IMR-90 (cell line): Measurements from ENCODE around the gene MARCHF9. TPM values are rescaled to one million over a fixed set of nuclear protein-coding genes. Genes with fewer than 3 reads are reported as not detected.

Experiments used
- ATAC-seq: fragments of 200-7000 bp; cut with Tn5 transposase; 2 replicates; pipeline ENCODE4 v1.9.1; 2020; ENCODE audit warnings: low read depth, mild to moderate bottlenecking, moderate library complexity
- BruUV-seq: library from RNA; stranded (reverse); fragments of 400-500 nt; replicated peaks from 2 replicates; lab custom pipeline; 2021; lab: Mats Ljungman, UMichigan
- CTCF ChIA-PET: fragments of 300-600 bp; formaldehyde crosslinking; extraction: SDS; loops from one replicate; lab custom pipeline; 2021; ENCODE audit warnings: antibody characterized with exemption; lab: Yijun Ruan, JAX
- POLR2A ChIA-PET: fragments of 300-600 bp; sonication (Branson Sonifier 250); formaldehyde crosslinking; loops from one replicate; lab custom pipeline; 2022; ENCODE audit warnings: antibody characterized with exemption; ENCODE audit not compliant: unreplicated experiment; lab: Charles Lee
- DNase-seq: peaks from one replicate; pipeline ENCODE4 v3.0.0; 2013
- H2AFZ ChIP-seq: replicated peaks from 2 replicates; pipeline ENCODE3; 2013; ENCODE audit warnings: low read length, mild to moderate bottlenecking; ENCODE audit not compliant: poor library complexity
- H2AK5ac ChIP-seq: 2 replicates; pipeline ENCODE4 v1.6.1; 2013; ENCODE audit warnings: low read depth, low read length, inconsistent platforms
- H2AK9ac ChIP-seq: replicated peaks from 2 replicates; pipeline ENCODE3; 2013; ENCODE audit warnings: mild to moderate bottlenecking, low read depth, low read length, moderate library complexity; ENCODE audit not compliant: poor library complexity
- H2BK120ac ChIP-seq: 2 replicates; pipeline ENCODE4 v1.6.1; 2013; ENCODE audit warnings: low read depth, low read length, inconsistent platforms
- H2BK15ac ChIP-seq: 3 replicates; pipeline ENCODE4 v1.6.1; 2013; ENCODE audit warnings: low read depth, low read length, inconsistent platforms
- H2BK20ac ChIP-seq: 2 replicates; pipeline ENCODE4 v1.6.1; 2013; ENCODE audit warnings: low read depth, mild to moderate bottlenecking, inconsistent platforms, low read length, moderate library complexity
- H2BK5ac ChIP-seq: 2 replicates; pipeline ENCODE4 v1.6.1; 2013; ENCODE audit warnings: mild to moderate bottlenecking, low read depth, low read length, inconsistent platforms; ENCODE audit not compliant: poor library complexity, severe bottlenecking
- H3K14ac ChIP-seq: replicated peaks from 2 replicates; pipeline ENCODE4 v1.6.1; 2013; ENCODE audit warnings: low read depth, low read length, inconsistent platforms
- H3K18ac ChIP-seq: 2 replicates; pipeline ENCODE4 v1.6.1; 2013; ENCODE audit warnings: low read depth, low read length, control low read depth
- H3K23ac ChIP-seq: 2 replicates; pipeline ENCODE4 v1.6.1; 2013; ENCODE audit warnings: low read depth, low read length, inconsistent platforms
- H3K27ac ChIP-seq: 2 replicates; pipeline ENCODE4 v1.5.1; 2013; ENCODE audit warnings: mild to moderate bottlenecking, control low read depth, low read length; ENCODE audit not compliant: insufficient read depth
- H3K27me3 ChIP-seq: 2 replicates; pipeline ENCODE4 v1.6.1; 2013; ENCODE audit warnings: low read length; ENCODE audit not compliant: control insufficient read depth, insufficient read depth
- H3K36me3 ChIP-seq: 2 replicates; pipeline ENCODE4 v1.6.1; 2013; ENCODE audit warnings: low read length, mixed read lengths; ENCODE audit not compliant: control insufficient read depth, insufficient read depth
- H3K4ac ChIP-seq: 2 replicates; pipeline ENCODE4 v1.6.1; 2013; ENCODE audit warnings: low read depth, low read length, inconsistent platforms
- H3K4me1 ChIP-seq: 2 replicates; pipeline ENCODE4 v1.6.1; 2013; ENCODE audit warnings: low read length, mixed read lengths; ENCODE audit not compliant: control insufficient read depth, insufficient read depth
- H3K4me2 ChIP-seq: 2 replicates; pipeline ENCODE4 v1.6.1; 2013; ENCODE audit warnings: low read depth, mild to moderate bottlenecking, control low read depth, low read length, moderate library complexity
- H3K4me3 ChIP-seq: 2 replicates; pipeline ENCODE4 v1.5.1; 2013; ENCODE audit warnings: low read depth, mild to moderate bottlenecking, control low read depth, low read length, moderate library complexity; ENCODE audit not compliant: insufficient read depth
- H3K56ac ChIP-seq: 2 replicates; pipeline ENCODE4 v1.6.1; 2013; ENCODE audit warnings: low read length, inconsistent platforms; ENCODE audit not compliant: insufficient read depth; ENCODE audit errors: extremely low read depth
- H3K79me1 ChIP-seq, 2 experiments: 2 replicates each; pipeline ENCODE4 v1.6.1; 2013; ENCODE audit warnings: low read length in 2 of 2, inconsistent platforms in 1 of 2, low read depth in 1 of 2
- H3K9ac ChIP-seq: 2 replicates; pipeline ENCODE4 v1.6.1; 2013; ENCODE audit warnings: low read depth, low read length, control low read depth
- H3K9me1 ChIP-seq: 2 replicates; pipeline ENCODE4 v1.6.1; 2013; ENCODE audit warnings: low read length, inconsistent platforms; ENCODE audit not compliant: insufficient read depth
- H3K9me3 ChIP-seq: 2 replicates; pipeline ENCODE4 v1.6.1; 2013; ENCODE audit warnings: low read length; ENCODE audit not compliant: control insufficient read depth, insufficient read depth
- H4K20me1 ChIP-seq: 2 replicates; pipeline ENCODE4 v1.6.1; 2013; ENCODE audit warnings: low read length, inconsistent platforms; ENCODE audit not compliant: insufficient read depth
- H4K5ac ChIP-seq: 2 replicates; pipeline ENCODE4 v1.6.1; 2013; ENCODE audit warnings: mild to moderate bottlenecking, low read depth, low read length, control low read depth
- H4K8ac ChIP-seq, 2 experiments: 2 replicates each; pipeline ENCODE4 v1.6.1; 2013; ENCODE audit warnings: low read depth in 2 of 2, low read length in 2 of 2, control low read depth in 1 of 2, inconsistent platforms in 1 of 2
- H4K91ac ChIP-seq: 2 replicates; pipeline ENCODE4 v1.6.1; 2013; ENCODE audit warnings: low read depth, low read length, inconsistent platforms; ENCODE audit not compliant: insufficient read depth
- BHLHE40 ChIP-seq: fragments of 150-350 bp; IDR thresholded peaks from 2 replicates; pipeline ENCODE4 v1.6.1; 2016; ENCODE audit warnings: mild to moderate bottlenecking, low read depth, low read length
- CHD1 ChIP-seq: IDR thresholded peaks from 2 replicates; pipeline ENCODE4 v1.6.1; 2012; ENCODE audit warnings: low read depth, low read length, improper control_type of control experiment
- FOS ChIP-seq: fragments of 150-350 bp; IDR thresholded peaks from 2 replicates; pipeline ENCODE4 v1.6.1; 2016; ENCODE audit warnings: low read depth, low read length
- MAFK ChIP-seq: IDR thresholded peaks from 2 replicates; pipeline ENCODE4 v1.6.1; 2012; ENCODE audit warnings: low read depth, low read length, improper control_type of control experiment
- MAZ ChIP-seq: IDR thresholded peaks from 2 replicates; pipeline ENCODE4 v1.6.1; 2012; ENCODE audit warnings: low read depth, mild to moderate bottlenecking, low read length, improper control_type of control experiment, moderate library complexity, borderline replicate concordance
- MXI1 ChIP-seq: IDR thresholded peaks from 2 replicates; pipeline ENCODE4 v1.6.1; 2012; ENCODE audit warnings: low read depth, mild to moderate bottlenecking, low read length, moderate library complexity, borderline replicate concordance
- NFE2L2 ChIP-seq: fragments of 150-350 bp; IDR thresholded peaks from 2 replicates; pipeline ENCODE4 v1.6.1; 2016; ENCODE audit warnings: low read depth, mild to moderate bottlenecking, low read length
- POLR2A ChIP-seq: IDR thresholded peaks from 2 replicates; pipeline ENCODE4 v1.6.1; 2012; ENCODE audit warnings: mild to moderate bottlenecking, low read depth, low read length
- RAD21 ChIP-seq: IDR thresholded peaks from 2 replicates; pipeline ENCODE4 v1.6.1; 2012; ENCODE audit warnings: low read length, improper control_type of control experiment
- RCOR1 ChIP-seq: IDR thresholded peaks from 2 replicates; pipeline ENCODE4 v1.6.1; 2012; ENCODE audit warnings: mild to moderate bottlenecking, low read length, improper control_type of control experiment; ENCODE audit not compliant: insufficient replicate concordance
- RFX5 ChIP-seq: IDR thresholded peaks from 2 replicates; pipeline ENCODE4 v1.8.0; 2012; ENCODE audit warnings: low read depth, mild to moderate bottlenecking, low read length, moderate library complexity
- SMC3 ChIP-seq: fragments of 150-350 bp; IDR thresholded peaks from 2 replicates; pipeline ENCODE4 v1.6.1; 2016; ENCODE audit warnings: low read depth, mild to moderate bottlenecking, antibody characterized with exemption, low read length, moderate library complexity
- USF2 ChIP-seq: fragments of 150-350 bp; IDR thresholded peaks from 2 replicates; pipeline ENCODE4 v1.6.1; 2017; ENCODE audit warnings: mild to moderate bottlenecking, antibody characterized with exemption, low read length, low read depth
- WGBS, 2 experiments: methylation state at CpG; one replicate each; pipeline versions ENCODE4 v1.1.5 to v1.1.7; 2013; ENCODE audit warnings: missing lambda C conversion rate in 2 of 2; ENCODE audit not compliant: insufficient read length in 1 of 2; ENCODE audit errors: extremely low coverage in 2 of 2; 5-methylcytosine and 5-hydroxymethylcytosine counted together
- dilution Hi-C: fragments of 300-500 bp; cut with HindIII; formaldehyde crosslinking; loops from one replicate; pipeline ENCODE4 v1.14.3; 2018; ENCODE audit warnings: low sequenced_read_pairs; ENCODE audit not compliant: unreplicated experiment
- in situ Hi-C: fragments of 300-500 bp; cut with MboI; formaldehyde crosslinking; loops from 3 replicates; pipeline ENCODE4 v1.14.3; 2019; ENCODE audit warnings: low sequenced_read_pairs, inconsistent platforms, mixed read lengths
- intact Hi-C: fragments of 100-400 bp; cut with micrococcal nuclease; formaldehyde crosslinking; loops from 2 replicates; pipeline ENCODE4 v1.10.0; 2022
- polyA plus RNA-seq, 3 experiments: library from polyadenylated mRNA; depleted of rRNA; stranded (reverse); fragments of >200 nt; gene quantifications; 2 replicates each; pipeline ENCODE4 v1.2.3, GENCODE V29; 2012; ENCODE audit warnings: low replicate concordance in 1 of 3
- total RNA-seq: library from RNA; depleted of rRNA; stranded (reverse); fragments of >200 nt; gene quantifications from 2 replicates; pipeline ENCODE4 v1.2.3, GENCODE V29; 2012
- TF ChIP-seq, protein P1 (sequence below): fragments of 150-350 bp; IDR thresholded peaks from 2 replicates; pipeline ENCODE4 v1.6.1; 2016; ENCODE audit warnings: low read depth, mild to moderate bottlenecking, low read length, moderate library complexity, borderline replicate concordance
- TF ChIP-seq, protein P2 (sequence below): conservative IDR thresholded peaks from 2 replicates; pipeline ENCODE4 v1.5.1; 2012; ENCODE audit warnings: mild to moderate bottlenecking, low read depth, low read length, improper control_type of control experiment

Gene MARCHF9
- total and polyA plus RNA-seq, 2 of the 4 experiments (the other 2 are of a cell fraction) = 1.1 to 5.4 TPM

DNA sequence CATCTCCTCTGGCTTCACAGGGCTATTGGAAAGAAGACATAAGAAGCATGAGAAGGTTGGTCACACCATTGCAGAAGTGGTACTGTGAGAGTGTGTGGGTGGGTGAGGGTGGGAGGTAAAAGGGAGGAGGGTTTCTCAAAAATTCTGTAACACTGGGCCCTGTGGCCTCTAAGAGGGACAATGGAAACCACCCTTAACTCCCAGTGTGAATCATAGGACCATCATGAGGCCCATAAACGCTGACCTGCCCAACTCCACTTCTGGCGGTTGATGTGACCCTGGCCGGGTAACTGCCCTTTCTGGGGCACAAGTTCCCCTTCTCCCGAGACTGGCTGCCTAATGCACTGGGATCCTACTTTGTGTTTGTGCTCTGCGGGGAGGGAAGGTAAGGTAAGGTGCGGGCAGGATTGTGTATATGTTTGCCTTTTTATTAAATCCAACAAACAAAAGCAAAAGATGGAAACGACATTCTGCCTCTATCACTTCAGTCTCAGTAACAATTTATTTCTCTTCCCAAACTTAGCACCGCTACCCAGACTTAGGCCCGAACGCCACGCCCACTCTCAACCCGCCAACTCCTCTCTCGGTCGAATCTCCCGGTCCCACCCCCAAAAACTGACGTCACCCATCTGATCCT is 16.5 kb downstream of the MARCHF9 start:
- ChIA-PET POLR2A (interaction anchor here (0.9 kb wide), 1 partner anchor 27 kb away, joined by 4 read pairs; the partner anchor contains the start of gene TSPAN31), CTCF (no interaction called here)
- peak overlapping the region; percentile 83 for H3K4me2 ChIP-seq
- peaks cover 7% of the 10 kb centered on the region for H3K27me3 ChIP-seq
- H3K14ac ChIP-seq = peak overlapping the region; percentile 95
- H3K36me3 ChIP-seq = peaks cover 3% of the 10 kb centered on the region
- no peak overlapping the region for H2BK15ac ChIP-seq
- H3K79me1 ChIP-seq = peaks cover 16 to 28% of the 10 kb centered on the region in 2 experiments; a peak in 3 of 4 replicates
- H3K18ac ChIP-seq = no peak overlapping the region
- TF ChIP-seq RFX5 (no peak), NFE2L2 (no peak), MAFK (no peak), SMC3 (no peak), USF2 (no peak), MXI1 (no peak), RCOR1 (no peak), POLR2A (no peak), RAD21 (no peak), FOS (no peak), MAZ (no peak), BHLHE40 (no peak), CHD1 (no peak)
- TF ChIP-seq, protein P1, sequence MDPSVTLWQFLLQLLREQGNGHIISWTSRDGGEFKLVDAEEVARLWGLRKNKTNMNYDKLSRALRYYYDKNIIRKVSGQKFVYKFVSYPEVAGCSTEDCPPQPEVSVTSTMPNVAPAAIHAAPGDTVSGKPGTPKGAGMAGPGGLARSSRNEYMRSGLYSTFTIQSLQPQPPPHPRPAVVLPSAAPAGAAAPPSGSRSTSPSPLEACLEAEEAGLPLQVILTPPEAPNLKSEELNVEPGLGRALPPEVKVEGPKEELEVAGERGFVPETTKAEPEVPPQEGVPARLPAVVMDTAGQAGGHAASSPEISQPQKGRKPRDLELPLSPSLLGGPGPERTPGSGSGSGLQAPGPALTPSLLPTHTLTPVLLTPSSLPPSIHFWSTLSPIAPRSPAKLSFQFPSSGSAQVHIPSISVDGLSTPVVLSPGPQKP = no peak
- TF ChIP-seq, protein P2, sequence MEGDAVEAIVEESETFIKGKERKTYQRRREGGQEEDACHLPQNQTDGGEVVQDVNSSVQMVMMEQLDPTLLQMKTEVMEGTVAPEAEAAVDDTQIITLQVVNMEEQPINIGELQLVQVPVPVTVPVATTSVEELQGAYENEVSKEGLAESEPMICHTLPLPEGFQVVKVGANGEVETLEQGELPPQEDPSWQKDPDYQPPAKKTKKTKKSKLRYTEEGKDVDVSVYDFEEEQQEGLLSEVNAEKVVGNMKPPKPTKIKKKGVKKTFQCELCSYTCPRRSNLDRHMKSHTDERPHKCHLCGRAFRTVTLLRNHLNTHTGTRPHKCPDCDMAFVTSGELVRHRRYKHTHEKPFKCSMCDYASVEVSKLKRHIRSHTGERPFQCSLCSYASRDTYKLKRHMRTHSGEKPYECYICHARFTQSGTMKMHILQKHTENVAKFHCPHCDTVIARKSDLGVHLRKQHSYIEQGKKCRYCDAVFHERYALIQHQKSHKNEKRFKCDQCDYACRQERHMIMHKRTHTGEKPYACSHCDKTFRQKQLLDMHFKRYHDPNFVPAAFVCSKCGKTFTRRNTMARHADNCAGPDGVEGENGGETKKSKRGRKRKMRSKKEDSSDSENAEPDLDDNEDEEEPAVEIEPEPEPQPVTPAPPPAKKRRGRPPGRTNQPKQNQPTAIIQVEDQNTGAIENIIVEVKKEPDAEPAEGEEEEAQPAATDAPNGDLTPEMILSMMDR = no peak
- TSS peak; percentile 44 for BruUV-seq
- dilution Hi-C loops (no loop called here), in situ Hi-C loops (no loop called here), intact Hi-C loops (no loop called here)
- 5% methylated on average over 8 of the region's 16 CpGs; no CpG with 5 or more reads in 1 of the 2 experiments for WGBS, 2 experiments
- peak; percentile 90 for DNase-seq
- peak overlapping the region; percentile 78 for H2BK5ac ChIP-seq
- peak overlapping the region; percentile 78 for H3K4me3 ChIP-seq
- peak overlapping the region; percentile 68; the same call in 1 of the 2 replicates for H3K56ac ChIP-seq
- H2BK20ac ChIP-seq = no peak overlapping the region
- peak overlapping the region; percentile 86; the same call in 1 of the 2 replicates for H2BK120ac ChIP-seq
- ATAC-seq = peak; percentile 81
- H2AK5ac ChIP-seq = peak overlapping the region; percentile 89
- peak overlapping the region; percentile 74; the same call in 1 of the 2 replicates for H3K23ac ChIP-seq
- peak overlapping the region; percentile 99 for H2AFZ ChIP-seq
- peak overlapping the region; percentile 93 to 99 for H4K8ac ChIP-seq
- H3K4ac ChIP-seq = peak overlapping the region; percentile 98; the same call in 1 of the 2 replicates
- peak overlapping the region; percentile 82 for H3K27ac ChIP-seq
- no peaks in the 10 kb centered on the region for H3K9me3 ChIP-seq
- peak overlapping the region; percentile 70 for H3K9ac ChIP-seq
- H3K9me1 ChIP-seq = peaks cover 9% of the 10 kb centered on the region
- H4K5ac ChIP-seq = peak overlapping the region; percentile 68
- H4K91ac ChIP-seq = peak overlapping the region; percentile 95
- H3K4me1 ChIP-seq = peaks cover 7% of the 10 kb centered on the region; the same call in 1 of the 2 replicates
- peak overlapping the region; percentile 97 for H2AK9ac ChIP-seq
- H4K20me1 ChIP-seq = no peaks in the 10 kb centered on the region
